ENCODE measurements around the gene HSPA12B. TPM values are rescaled to one million over a fixed set of nuclear protein-coding genes. Genes with fewer than 3 reads are reported as not detected.

HSPA12B gene
- total and polyA plus RNA-seq, 2 of the 4 experiments (the other 2 are of a cell fraction) = not detected

- H2BK5ac ChIP-seq (ENCODE audit: low read depth, low read length, poor library complexity, severe bottlenecking) = no peak overlapping the region
- BruUV-seq (replicated peaks) = no TSS peak
- H3K36me3 ChIP-seq (ENCODE audit: control insufficient read depth, insufficient read depth, low read length) = no peaks in the 10 kb centered on the region
- no peaks in the 10 kb centered on the region for H3K79me1 ChIP-seq (ENCODE audit: low read depth in 1 of 2, low read length in 2 of 2)
- 77% methylated on average over 6 of the region's 16 CpGs; no CpG with 5 or more reads in 1 of the 2 experiments for WGBS, 2 experiments (ENCODE audit: extremely low coverage in 2 of 2, insufficient read length in 1 of 2)
- no peak overlapping the region for H4K8ac ChIP-seq (ENCODE audit: low read depth in 2 of 2, low read length in 2 of 2)
- no peak for ATAC-seq (ENCODE audit: low read depth)
- TF ChIP-seq USF2 (IDR thresholded peaks at IDR 0.05; ENCODE audit: low read depth, low read length) = no peak
- no peak for TF ChIP-seq NFE2L2 (IDR thresholded peaks at IDR 0.05; ENCODE audit: low read depth, low read length)
- no peak for TF ChIP-seq MAZ (IDR thresholded peaks at IDR 0.05; ENCODE audit: borderline replicate concordance, low read depth, low read length)
- no peak for TF ChIP-seq CHD1 (IDR thresholded peaks at IDR 0.05; ENCODE audit: low read depth, low read length)
- no peak for TF ChIP-seq SMC3 (IDR thresholded peaks at IDR 0.05; ENCODE audit: low read depth, low read length)
- TF ChIP-seq FOS (IDR thresholded peaks at IDR 0.05; ENCODE audit: low read depth, low read length) = no peak
- TF ChIP-seq MXI1 (IDR thresholded peaks at IDR 0.05; ENCODE audit: borderline replicate concordance, low read depth, low read length) = no peak
- no peak overlapping the region for H3K27ac ChIP-seq (ENCODE audit: insufficient read depth, low read length)
- no peak overlapping the region for H3K4me3 ChIP-seq (ENCODE audit: insufficient read depth, low read depth, low read length)
- no peak overlapping the region for H4K91ac ChIP-seq (ENCODE audit: insufficient read depth, low read depth, low read length)
- no peak overlapping the region for H2AK5ac ChIP-seq (ENCODE audit: low read depth, low read length)
- CTCF ChIA-PET = no interaction called here
- dilution Hi-C loops (cut with HindIII; ENCODE audit: low sequenced_read_pairs, unreplicated experiment) (no loop called here), in situ Hi-C loops (cut with MboI; ENCODE audit: low sequenced_read_pairs) (no loop called here), intact Hi-C loops (cut with micrococcal nuclease) (no loop called here)
- H2BK20ac ChIP-seq (ENCODE audit: low read depth, low read length) = no peak overlapping the region
- H3K9ac ChIP-seq (ENCODE audit: low read depth, low read length) = no peak overlapping the region
- H3K23ac ChIP-seq (ENCODE audit: low read depth, low read length) = no peak overlapping the region
- H4K20me1 ChIP-seq (ENCODE audit: insufficient read depth, low read length) = no peaks in the 10 kb centered on the region
- H3K27me3 ChIP-seq (ENCODE audit: control insufficient read depth, insufficient read depth, low read length) = peaks cover 41% of the 10 kb centered on the region; the same call in 1 of the 2 replicates
- H3K56ac ChIP-seq (ENCODE audit: extremely low read depth, insufficient read depth, low read length) = no peak overlapping the region
- H3K14ac ChIP-seq (replicated peaks; ENCODE audit: low read depth, low read length) = no peak overlapping the region
- no peak for DNase-seq
- no peak overlapping the region for H3K4ac ChIP-seq (ENCODE audit: low read depth, low read length)
- peaks cover 4% of the 10 kb centered on the region; the same call in 1 of the 2 replicates for H3K9me3 ChIP-seq (ENCODE audit: control insufficient read depth, insufficient read depth, low read length)
- no peaks in the 10 kb centered on the region for H3K9me1 ChIP-seq (ENCODE audit: insufficient read depth, low read length)
- POLR2A ChIA-PET (ENCODE audit: unreplicated experiment) = no interaction called here
- no peak overlapping the region for H2AK9ac ChIP-seq (replicated peaks; ENCODE audit: low read depth, low read length, poor library complexity)
- H2BK120ac ChIP-seq (ENCODE audit: low read depth, low read length) = no peak overlapping the region
- no peaks in the 10 kb centered on the region for H3K4me1 ChIP-seq (ENCODE audit: control insufficient read depth, insufficient read depth, low read length)
- no peak overlapping the region for H4K5ac ChIP-seq (ENCODE audit: low read depth, low read length)
- H2BK15ac ChIP-seq (ENCODE audit: low read depth, low read length) = no peak overlapping the region
- no peak overlapping the region for H3K18ac ChIP-seq (ENCODE audit: low read depth, low read length)
- H3K4me2 ChIP-seq (ENCODE audit: low read depth, low read length) = no peak overlapping the region
- no peak overlapping the region for H2AFZ ChIP-seq (replicated peaks; ENCODE audit: low read length, poor library complexity)
Observed at GRCh38 chr20:3699037-3699436, 33.4 kb upstream of the HSPA12B start.

All from IMR-90 (cell line).